Activated CD8-positive, alpha-beta memory T cell treated with anti-CD3 and anti-CD28 coated beads for 48 hours (primary cell): Measurements from ENCODE around the gene CPNE4.

Experiments
- DNase-seq, 3 experiments: peaks; one replicate each; pipeline ENCODE4 v3.0.0-alpha.2; 2020; ENCODE audit warnings: low read depth in 2 of 3, low spot score in 2 of 3

The CPNE4 gene

GRCh38 chr3:131485119-131485518 is 549.7 kb downstream of the CPNE4 start:
- DNase-seq = no peak

- DNase-seq = no peak
These were observed 550.2 kb downstream of the CPNE4 start for GRCh38 chr3:131484496-131485111.
